GM19239 (cell line): Measurements from ENCODE around the gene PIAS1.
"Not testable (repeated sequence)": the region's sequence is repeated elsewhere in the genome, so short reads cannot be mapped to it uniquely, and the experiment has no call there.

Source experiments
- DNase-seq: peaks from one replicate; pipeline ENCODE4 v3.0.0; 2011; ENCODE audit warnings: low spot score; ENCODE audit not compliant: insufficient read length
- FAIRE-seq: peaks from 2 replicates; lab custom pipeline; 2011; peaks lifted over from hg19 to GRCh38; lab: Jason Lieb, UNC

Gene PIAS1

GRCh38 chr15:68032672-68033071 lies 21.4 kb upstream of the PIAS1 start:
- FAIRE-seq: no peak

GRCh38 chr15:68034081-68034480 lies 20.0 kb upstream of the PIAS1 start:
- no peak for DNase-seq
- FAIRE-seq: no peak

More at GRCh38 chr15:68032672-68033071, 21.4 kb upstream of the PIAS1 start:
- DNase-seq: no peak

GRCh38 chr15:68034719-68035293 lies 19.3 kb upstream of the PIAS1 start:
- DNase-seq (no peak), FAIRE-seq (no peak)

- DNase-seq: no peak
- no peak for FAIRE-seq
Observed at GRCh38 chr15:68038246-68038645, 15.9 kb upstream of the PIAS1 start.

GRCh38 chr15:68040144-68040543 lies 14.0 kb upstream of the PIAS1 start:
- no peak for FAIRE-seq
- no peak for DNase-seq

GRCh38 chr15:68042156-68042854 lies 11.8 kb upstream of the PIAS1 start:
- FAIRE-seq: peak; percentile 73
- DNase-seq: no peak

GRCh38 chr15:68042855-68043222 lies 11.3 kb upstream of the PIAS1 start:
- FAIRE-seq: no peak
- DNase-seq: no peak

GRCh38 chr15:68045289-68046265 lies 8.5 kb upstream of the PIAS1 start:
- DNase-seq: no peak
- no peak for FAIRE-seq

- FAIRE-seq (no peak), DNase-seq (no peak)
Observed at GRCh38 chr15:68047826-68048225, 6.3 kb upstream of the PIAS1 start.

- FAIRE-seq: no peak
- no peak for DNase-seq
Observed at GRCh38 chr15:68051109-68051508, 3.0 kb upstream of the PIAS1 start.

- DNase-seq (no peak), FAIRE-seq (no peak)
Observed at GRCh38 chr15:68051907-68052306, 2.2 kb upstream of the PIAS1 start.

GRCh38 chr15:68052431-68052830 lies 1.7 kb upstream of the PIAS1 start:
- FAIRE-seq (no peak), DNase-seq (no peak)

GRCh38 chr15:68053001-68053400 lies 1.1 kb upstream of the PIAS1 start:
- no peak for FAIRE-seq
- DNase-seq: no peak

GRCh38 chr15:68054628-68055223 lies 611 bp downstream of the PIAS1 start:
- FAIRE-seq: peak; percentile 79
- DNase-seq: peak; percentile 5

GRCh38 chr15:68055224-68055705 lies 1.1 kb downstream of the PIAS1 start:
- peak; percentile 95 for FAIRE-seq
- peak; percentile 40 for DNase-seq

GRCh38 chr15:68056097-68056865 lies 2.2 kb downstream of the PIAS1 start:
- DNase-seq (no peak), FAIRE-seq (no peak)

- FAIRE-seq: no peak
Observed at GRCh38 chr15:68057034-68057433, 2.9 kb downstream of the PIAS1 start.

GRCh38 chr15:68057758-68058157 lies 3.6 kb downstream of the PIAS1 start:
- FAIRE-seq: no peak
- no peak for DNase-seq

More at GRCh38 chr15:68057034-68057433, 2.9 kb downstream of the PIAS1 start:
- DNase-seq: no peak

GRCh38 chr15:68058970-68059369 lies 4.9 kb downstream of the PIAS1 start:
- DNase-seq, FAIRE-seq: not testable (repeated sequence)

GRCh38 chr15:68059630-68060029 lies 5.5 kb downstream of the PIAS1 start:
- FAIRE-seq (no peak), DNase-seq (no peak)
